Panc1 (cell line): Measurements from ENCODE around the gene CEP164.

ENCODE experiments used
- POLR2AphosphoS5 ChIP-seq: IDR thresholded peaks from 2 replicates; pipeline ENCODE4 v1.6.1; 2012; ENCODE audit warnings: mild to moderate bottlenecking, low read depth, low read length, moderate library complexity
- TF ChIP-seq, protein P1 (sequence below): fragments of 450-650 bp; IDR thresholded peaks from 2 replicates; pipeline ENCODE4 v1.5.1; 2017; ENCODE audit warnings: mild to moderate bottlenecking

DNA sequence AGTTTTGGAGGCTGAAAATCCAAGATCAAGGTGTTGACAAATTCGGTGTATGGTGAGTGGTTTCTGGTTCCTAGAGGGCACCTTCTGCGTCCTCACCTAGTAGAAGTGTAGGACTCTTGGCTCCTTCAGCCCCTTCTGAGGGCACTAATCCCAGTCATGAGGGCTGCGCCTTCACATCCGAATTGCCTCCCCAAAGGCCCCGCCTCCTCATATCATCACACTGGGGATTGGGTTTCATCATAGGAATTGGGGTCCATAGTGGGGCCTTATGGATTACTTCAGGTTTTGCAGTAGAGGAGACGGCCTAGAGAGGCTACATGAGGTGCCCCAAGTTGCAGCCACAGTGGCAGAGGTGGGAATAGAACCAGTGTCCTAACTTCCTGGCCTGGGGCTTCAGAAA is 87.1 kb downstream of the CEP164 start:
- TF ChIP-seq, protein P1, sequence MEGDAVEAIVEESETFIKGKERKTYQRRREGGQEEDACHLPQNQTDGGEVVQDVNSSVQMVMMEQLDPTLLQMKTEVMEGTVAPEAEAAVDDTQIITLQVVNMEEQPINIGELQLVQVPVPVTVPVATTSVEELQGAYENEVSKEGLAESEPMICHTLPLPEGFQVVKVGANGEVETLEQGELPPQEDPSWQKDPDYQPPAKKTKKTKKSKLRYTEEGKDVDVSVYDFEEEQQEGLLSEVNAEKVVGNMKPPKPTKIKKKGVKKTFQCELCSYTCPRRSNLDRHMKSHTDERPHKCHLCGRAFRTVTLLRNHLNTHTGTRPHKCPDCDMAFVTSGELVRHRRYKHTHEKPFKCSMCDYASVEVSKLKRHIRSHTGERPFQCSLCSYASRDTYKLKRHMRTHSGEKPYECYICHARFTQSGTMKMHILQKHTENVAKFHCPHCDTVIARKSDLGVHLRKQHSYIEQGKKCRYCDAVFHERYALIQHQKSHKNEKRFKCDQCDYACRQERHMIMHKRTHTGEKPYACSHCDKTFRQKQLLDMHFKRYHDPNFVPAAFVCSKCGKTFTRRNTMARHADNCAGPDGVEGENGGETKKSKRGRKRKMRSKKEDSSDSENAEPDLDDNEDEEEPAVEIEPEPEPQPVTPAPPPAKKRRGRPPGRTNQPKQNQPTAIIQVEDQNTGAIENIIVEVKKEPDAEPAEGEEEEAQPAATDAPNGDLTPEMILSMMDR = no peak
- no peak for TF ChIP-seq POLR2AphosphoS5
